ENCODE results near the gene PLXNB2.
A peak's percentile ranks its signal among the peaks of the same experiment; 100 is the strongest.

Gene PLXNB2

GRCh38 chr22:50238755-50239154, 68.7 kb downstream of the PLXNB2 start:
- no peak overlapping the region for H3K4me3 ChIP-seq (ENCODE audit: low read depth in 1 of 2, low read length in 2 of 2)
- no peaks in the 10 kb centered on the region for H3K9me3 ChIP-seq (ENCODE audit: insufficient read depth, low read length, severe bottlenecking)
- ATAC-seq (ENCODE audit: insufficient read depth, low read depth): no peak
- no peak overlapping the region for H2AFZ ChIP-seq (ENCODE audit: low read depth, low read length)
- no peaks in the 10 kb centered on the region for H3K27me3 ChIP-seq (ENCODE audit: insufficient read depth, low read length, poor library complexity)
- H3K9ac ChIP-seq (ENCODE audit: low read depth, low read length): no peak overlapping the region
- H3K4me2 ChIP-seq (ENCODE audit: insufficient read depth, low read length): no peak overlapping the region
- peaks cover 43% of the 10 kb centered on the region for H3K36me3 ChIP-seq (ENCODE audit: insufficient read depth, low read length)
- peaks cover 91% of the 10 kb centered on the region for H3K79me2 ChIP-seq (ENCODE audit: insufficient read depth, low read length)
- DNase-seq: no peak
- H4K20me1 ChIP-seq (ENCODE audit: insufficient read depth, low read length): peaks cover 58% of the 10 kb centered on the region
- peaks cover 34% of the 10 kb centered on the region for H3K4me1 ChIP-seq (ENCODE audit: insufficient read depth, low read length)
- no peak overlapping the region for H3K27ac ChIP-seq (ENCODE audit: low read length)
- TF ChIP-seq CTCF (IDR thresholded peaks at IDR 0.05; ENCODE audit: borderline replicate concordance, extremely low read depth, low read length, poor library complexity, severe bottlenecking) (no peak), EZH2 (IDR thresholded peaks at IDR 0.05; ENCODE audit: borderline replicate concordance, low read depth, low read length, severe bottlenecking) (no peak)

DNA sequence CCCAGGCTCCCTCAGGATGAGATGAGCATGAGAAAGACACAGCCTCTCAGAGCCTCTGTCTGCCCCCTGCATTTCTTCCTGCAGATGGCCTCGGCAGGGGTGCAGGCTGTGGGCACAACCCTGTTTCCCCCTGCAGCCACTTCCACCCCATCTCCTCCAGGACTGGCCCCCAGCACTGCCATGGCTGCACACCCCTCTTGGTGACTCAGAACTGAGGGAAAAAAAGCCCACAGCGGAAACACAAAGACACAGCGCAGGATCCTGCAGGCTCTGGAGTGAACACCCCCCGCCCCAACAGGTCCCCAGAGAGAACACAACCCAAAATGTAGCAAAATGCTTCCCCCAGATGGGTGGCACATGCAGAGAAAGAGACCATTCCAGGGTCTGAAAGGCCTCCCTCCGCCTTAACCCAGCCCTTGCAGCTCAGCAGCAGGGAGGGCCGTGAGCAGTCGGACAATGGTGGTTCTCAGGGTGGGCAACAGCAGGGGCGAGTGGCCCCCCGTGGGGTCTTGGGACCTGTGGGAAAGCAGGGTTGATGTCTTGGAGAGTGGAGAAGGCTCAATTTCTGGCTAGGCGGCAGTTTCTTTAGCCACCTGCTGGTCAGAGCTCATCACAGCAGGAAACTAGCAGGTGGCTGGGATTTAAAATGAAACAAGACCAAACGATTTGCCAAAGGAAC, 70.6 kb downstream of the PLXNB2 start:
- Histone ChIP-seq H3K9me3 (ENCODE audit: insufficient read depth, low read length, severe bottlenecking) (no peaks in the 10 kb centered on the region), H2AFZ (ENCODE audit: low read depth, low read length) (no peak overlapping the region), H3K4me2 (ENCODE audit: insufficient read depth, low read length) (no peak overlapping the region), H3K27me3 (ENCODE audit: insufficient read depth, low read length, poor library complexity) (no peaks in the 10 kb centered on the region), H3K4me3 (ENCODE audit: low read depth in 1 of 2, low read length in 2 of 2) (no peak overlapping the region), H3K9ac (ENCODE audit: low read depth, low read length) (no peak overlapping the region), H3K79me2 (ENCODE audit: insufficient read depth, low read length) (peaks cover 73% of the 10 kb centered on the region), H3K36me3 (ENCODE audit: insufficient read depth, low read length) (peaks cover 49% of the 10 kb centered on the region), H4K20me1 (ENCODE audit: insufficient read depth, low read length) (peaks cover 53% of the 10 kb centered on the region), H3K27ac (ENCODE audit: low read length) (no peak overlapping the region), H3K4me1 (ENCODE audit: insufficient read depth, low read length) (peaks cover 15% of the 10 kb centered on the region)
- TF ChIP-seq CTCF (IDR thresholded peaks at IDR 0.05; ENCODE audit: borderline replicate concordance, extremely low read depth, low read length, poor library complexity, severe bottlenecking) (peak; percentile 52), EZH2 (IDR thresholded peaks at IDR 0.05; ENCODE audit: borderline replicate concordance, low read depth, low read length, severe bottlenecking) (no peak)
- DNase-seq (no peak), ATAC-seq (ENCODE audit: insufficient read depth, low read depth) (no peak)

DNA sequence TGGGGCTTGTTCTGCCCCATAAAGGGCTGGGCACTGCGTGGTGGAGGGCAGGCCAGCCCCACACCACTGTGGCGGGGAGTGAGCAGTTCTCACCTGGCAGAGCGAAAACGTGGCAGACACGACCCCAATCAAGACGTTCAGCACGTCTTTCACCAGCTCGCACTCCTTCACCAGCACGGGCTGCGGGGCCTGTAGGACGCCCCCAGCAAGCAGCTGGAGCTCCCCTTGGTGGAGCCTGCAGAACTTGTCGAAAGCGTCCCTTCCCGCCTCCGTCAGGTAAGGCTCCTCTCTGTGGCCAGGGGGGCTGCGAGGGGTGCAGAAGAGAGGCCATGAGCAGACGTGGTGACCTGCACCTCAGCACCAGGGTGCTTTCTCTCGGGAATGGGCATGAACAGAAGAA, 74.2 kb downstream of the PLXNB2 start:
- H3K4me3 ChIP-seq (ENCODE audit: low read depth in 1 of 2, low read length in 2 of 2): no peak overlapping the region
- H3K27ac ChIP-seq (ENCODE audit: low read length): no peak overlapping the region
- no peak for TF ChIP-seq CTCF (IDR thresholded peaks at IDR 0.05; ENCODE audit: borderline replicate concordance, extremely low read depth, low read length, poor library complexity, severe bottlenecking)
- no peak for TF ChIP-seq EZH2 (IDR thresholded peaks at IDR 0.05; ENCODE audit: borderline replicate concordance, low read depth, low read length, severe bottlenecking)
- H4K20me1 ChIP-seq (ENCODE audit: insufficient read depth, low read length): peaks cover 35% of the 10 kb centered on the region
- peaks cover 53% of the 10 kb centered on the region for H3K79me2 ChIP-seq (ENCODE audit: insufficient read depth, low read length)
- peaks cover 41% of the 10 kb centered on the region for H3K36me3 ChIP-seq (ENCODE audit: insufficient read depth, low read length)
- H3K27me3 ChIP-seq (ENCODE audit: insufficient read depth, low read length, poor library complexity): no peaks in the 10 kb centered on the region
- no peaks in the 10 kb centered on the region for H3K9me3 ChIP-seq (ENCODE audit: insufficient read depth, low read length, severe bottlenecking)
- H3K9ac ChIP-seq (ENCODE audit: low read depth, low read length): no peak overlapping the region
- H2AFZ ChIP-seq (ENCODE audit: low read depth, low read length): no peak overlapping the region
- no peak for ATAC-seq (ENCODE audit: insufficient read depth, low read depth)
- H3K4me1 ChIP-seq (ENCODE audit: insufficient read depth, low read length): no peaks in the 10 kb centered on the region
- no peak for DNase-seq
- no peak overlapping the region for H3K4me2 ChIP-seq (ENCODE audit: insufficient read depth, low read length)

Measured in DND-41 (cell line).